BJ (cell line): ENCODE measurements around the gene PPM1J. TPM values are rescaled to one million over a fixed set of nuclear protein-coding genes. Genes with fewer than 3 reads are reported as not detected.
A peak's percentile ranks its signal among the peaks of the same experiment; 100 is the strongest.
"Not testable (repeated sequence)": the region's sequence is repeated elsewhere in the genome, so short reads cannot be mapped to it uniquely, and the experiment has no call there.

Experiments
- CTCF ChIA-PET: fragments of 350-600 bp; formaldehyde crosslinking; extraction: SDS; loops from one replicate; lab custom pipeline; 2021; ENCODE audit warnings: antibody characterized with exemption, inconsistent platforms; lab: Yijun Ruan, JAX
- POLR2A ChIA-PET: fragments of 300-600 bp; sonication (Branson Sonifier 250); formaldehyde crosslinking; extraction: SDS; loops from one replicate; lab custom pipeline; 2021; ENCODE audit warnings: antibody characterized with exemption; lab: Charles Lee
- DNase-seq: peaks from one replicate; pipeline ENCODE4 v3.0.0-alpha.2; 2011; ENCODE audit warnings: low read depth
- H3K27me3 ChIP-seq: 2 replicates; pipeline ENCODE4 v1.6.0; 2011; ENCODE audit warnings: low read length; ENCODE audit not compliant: control insufficient read depth, insufficient read depth
- H3K36me3 ChIP-seq: 2 replicates; pipeline ENCODE4 v1.5.1; 2011; ENCODE audit warnings: low read length; ENCODE audit not compliant: control insufficient read depth, insufficient read depth
- H3K4me3 ChIP-seq: 2 replicates; pipeline ENCODE4 v1.5.1; 2011; ENCODE audit warnings: low read depth, mild to moderate bottlenecking, control low read depth, low read length
- polyA plus RNA-seq: library from polyadenylated mRNA; depleted of rRNA; stranded (reverse); fragments of >200 nt; gene quantifications from 2 replicates; pipeline ENCODE4 v1.2.3, GENCODE V29; 2011
- TF ChIP-seq, protein P1 (sequence below): IDR thresholded peaks from 2 replicates; pipeline ENCODE4 v1.5.1; 2011; ENCODE audit warnings: low read depth, mild to moderate bottlenecking, control low read depth, inconsistent platforms, low read length, moderate library complexity; ENCODE audit not compliant: insufficient read depth

The PPM1J gene
- polyA plus RNA-seq, 1 experiment = 1.4 TPM

GRCh38 chr1:112727716-112728115 lies 12.6 kb upstream of the PPM1J start:
- no peak for DNase-seq
- H3K27me3 ChIP-seq = no peaks in the 10 kb centered on the region
- ChIA-PET CTCF (interaction anchor here (0.6 to 2.7 kb wide), 7 partner anchors 9 to 437 kb away, joined by 3 to 10 read pairs (median 4); partner anchors contain the start of gene PPM1J), POLR2A (no interaction called here)
- H3K4me3 ChIP-seq = no peak overlapping the region
- no peaks in the 10 kb centered on the region for H3K36me3 ChIP-seq
- TF ChIP-seq, protein P1, sequence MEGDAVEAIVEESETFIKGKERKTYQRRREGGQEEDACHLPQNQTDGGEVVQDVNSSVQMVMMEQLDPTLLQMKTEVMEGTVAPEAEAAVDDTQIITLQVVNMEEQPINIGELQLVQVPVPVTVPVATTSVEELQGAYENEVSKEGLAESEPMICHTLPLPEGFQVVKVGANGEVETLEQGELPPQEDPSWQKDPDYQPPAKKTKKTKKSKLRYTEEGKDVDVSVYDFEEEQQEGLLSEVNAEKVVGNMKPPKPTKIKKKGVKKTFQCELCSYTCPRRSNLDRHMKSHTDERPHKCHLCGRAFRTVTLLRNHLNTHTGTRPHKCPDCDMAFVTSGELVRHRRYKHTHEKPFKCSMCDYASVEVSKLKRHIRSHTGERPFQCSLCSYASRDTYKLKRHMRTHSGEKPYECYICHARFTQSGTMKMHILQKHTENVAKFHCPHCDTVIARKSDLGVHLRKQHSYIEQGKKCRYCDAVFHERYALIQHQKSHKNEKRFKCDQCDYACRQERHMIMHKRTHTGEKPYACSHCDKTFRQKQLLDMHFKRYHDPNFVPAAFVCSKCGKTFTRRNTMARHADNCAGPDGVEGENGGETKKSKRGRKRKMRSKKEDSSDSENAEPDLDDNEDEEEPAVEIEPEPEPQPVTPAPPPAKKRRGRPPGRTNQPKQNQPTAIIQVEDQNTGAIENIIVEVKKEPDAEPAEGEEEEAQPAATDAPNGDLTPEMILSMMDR = 0 out of 2 replicates have a peak, but pooled peaks have one; percentile 10

DNA sequence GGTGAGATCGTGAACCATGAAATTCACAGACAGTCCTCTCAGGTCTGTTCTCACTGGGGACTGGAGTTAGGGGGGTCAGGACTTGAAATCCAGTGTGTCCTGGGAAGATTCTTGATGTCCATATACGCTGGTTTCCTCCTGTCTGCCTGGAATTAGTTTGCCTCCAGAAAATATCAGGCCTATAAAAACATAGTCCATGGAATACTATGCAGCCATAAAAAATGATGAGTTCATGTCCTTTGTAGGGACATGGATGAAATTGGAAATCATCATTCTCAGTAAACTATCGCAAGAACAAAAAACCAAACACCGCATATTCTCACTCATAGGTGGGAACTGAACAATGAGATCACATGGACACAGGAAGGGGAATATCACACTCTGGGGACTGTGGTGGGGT lies 9.1 kb upstream of the PPM1J start:
- POLR2A ChIA-PET, H3K27me3 ChIP-seq, H3K4me3 ChIP-seq, DNase-seq, H3K36me3 ChIP-seq: not testable (repeated sequence)
- CTCF ChIA-PET = interaction anchor here (10.9 to 11.8 kb wide), 2 partner anchors 19 to 79 kb away, joined by 160 to 486 read pairs; no protein-coding TSS in a partner anchor

DNA sequence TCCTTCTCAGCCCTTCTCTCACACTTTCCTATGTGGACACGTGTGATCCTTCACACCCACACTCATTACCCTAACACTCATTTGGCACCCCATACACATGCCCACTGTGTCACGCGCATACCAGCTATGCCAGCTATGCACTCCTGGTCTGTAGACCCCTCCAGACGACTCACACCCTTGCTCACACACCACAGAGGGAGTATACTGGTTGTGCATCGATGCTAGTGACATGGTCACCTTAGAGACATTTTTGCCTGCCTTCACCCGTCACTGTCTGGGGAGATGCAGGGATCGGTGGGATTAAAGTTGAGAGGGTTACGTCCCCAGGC lies 8.3 kb upstream of the PPM1J start:
- ChIA-PET POLR2A (no interaction called here), CTCF (interaction anchor here (0.9 to 11.8 kb wide), 3 partner anchors 20 to 349 kb away, joined by 4 to 486 read pairs (median 160); partner anchors contain the start of gene LRIG2)
- TF ChIP-seq, protein P1 = no peak
- no peak for DNase-seq
- H3K4me3 ChIP-seq = no peak overlapping the region
- H3K27me3 ChIP-seq = no peaks in the 10 kb centered on the region; the same call in 1 of the 2 replicates
- H3K36me3 ChIP-seq = no peaks in the 10 kb centered on the region

DNA sequence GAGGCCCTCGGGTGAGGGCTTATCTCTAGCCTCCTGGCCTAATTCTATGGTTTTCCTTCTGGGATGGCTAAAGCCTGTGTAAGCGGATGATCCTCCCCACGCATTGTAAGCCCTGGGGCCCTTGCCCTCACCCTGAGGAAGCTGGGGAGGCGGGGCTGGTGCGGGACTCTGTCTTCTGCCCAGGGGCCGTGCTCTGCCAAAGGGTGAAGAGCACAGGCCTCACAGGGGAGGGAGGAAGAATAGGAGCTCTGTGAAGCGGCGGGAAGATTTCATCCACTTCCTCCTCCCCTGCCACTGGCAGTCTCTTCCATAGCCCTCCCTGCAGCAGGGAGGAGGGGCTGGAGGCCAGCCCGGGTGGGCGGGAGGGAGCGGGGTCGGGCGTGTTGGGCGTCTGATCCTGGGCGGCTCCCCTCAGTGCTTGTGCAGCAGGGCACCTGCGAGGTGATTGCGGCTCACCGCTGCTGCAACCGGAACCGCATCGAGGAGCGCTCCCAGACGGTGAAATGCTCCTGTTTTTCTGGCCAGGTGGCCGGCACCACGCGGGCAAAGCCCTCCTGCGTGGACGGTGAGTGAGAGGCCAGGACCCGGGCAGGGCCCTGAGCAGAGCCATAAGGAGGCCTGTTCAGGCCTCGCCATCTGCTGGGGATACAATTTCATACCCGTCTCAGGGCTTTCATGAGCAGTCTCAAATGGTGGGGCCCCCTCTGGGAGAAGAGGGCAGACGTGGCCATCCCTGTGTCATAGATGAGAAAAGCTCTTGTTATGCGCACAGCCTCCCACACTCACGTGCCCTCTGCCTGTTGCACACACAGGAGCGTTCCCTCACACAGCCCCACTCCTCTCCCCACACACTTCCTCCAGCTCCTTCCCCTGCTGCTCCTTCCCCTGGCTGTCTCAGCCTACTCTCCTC lies 7.7 kb upstream of the PPM1J start:
- POLR2A ChIA-PET = interaction anchor here (0.5 kb wide), 1 partner anchor 18 kb away, joined by 8 read pairs; no protein-coding TSS in a partner anchor
- TF ChIP-seq, protein P1 = no peak
- no peak for DNase-seq
- Histone ChIP-seq H3K4me3 (no peak overlapping the region), H3K36me3 (no peaks in the 10 kb centered on the region), H3K27me3 (no peaks in the 10 kb centered on the region; the same call in 1 of the 2 replicates)
- CTCF ChIA-PET = interaction anchor here (0.7 to 11.8 kb wide), 5 partner anchors 8 to 350 kb away, joined by 3 to 486 read pairs (median 4); partner anchors contain the start of gene LRIG2

GRCh38 chr1:112721966-112722524 lies 6.9 kb upstream of the PPM1J start:
- no peak for DNase-seq
- TF ChIP-seq, protein P1 = no peak
- Histone ChIP-seq H3K27me3 (no peaks in the 10 kb centered on the region; the same call in 1 of the 2 replicates), H3K36me3 (no peaks in the 10 kb centered on the region), H3K4me3 (no peak overlapping the region)
- CTCF ChIA-PET = interaction anchor here (0.7 to 11.8 kb wide), 7 partner anchors 9 to 351 kb away, joined by 3 to 486 read pairs (median 9); partner anchors contain the start of gene LRIG2
- POLR2A ChIA-PET = no interaction called here

- not testable (repeated sequence) for H3K4me3 ChIP-seq, DNase-seq, H3K27me3 ChIP-seq, H3K36me3 ChIP-seq
- ChIA-PET POLR2A (interaction anchor here (0.6 kb wide), 1 partner anchor 35 kb away, joined by 4 read pairs; no protein-coding TSS in a partner anchor), CTCF (interaction anchor here (1.2 to 11.8 kb wide), 7 partner anchors 10 to 351 kb away, joined by 3 to 486 read pairs (median 9); partner anchors contain the start of genes LRIG2 and RHOC)
Measured at GRCh38 chr1:112721294-112721693, 6.2 kb upstream of the PPM1J start.
